ENCODE measurements around the gene SCN5A.

DNA sequence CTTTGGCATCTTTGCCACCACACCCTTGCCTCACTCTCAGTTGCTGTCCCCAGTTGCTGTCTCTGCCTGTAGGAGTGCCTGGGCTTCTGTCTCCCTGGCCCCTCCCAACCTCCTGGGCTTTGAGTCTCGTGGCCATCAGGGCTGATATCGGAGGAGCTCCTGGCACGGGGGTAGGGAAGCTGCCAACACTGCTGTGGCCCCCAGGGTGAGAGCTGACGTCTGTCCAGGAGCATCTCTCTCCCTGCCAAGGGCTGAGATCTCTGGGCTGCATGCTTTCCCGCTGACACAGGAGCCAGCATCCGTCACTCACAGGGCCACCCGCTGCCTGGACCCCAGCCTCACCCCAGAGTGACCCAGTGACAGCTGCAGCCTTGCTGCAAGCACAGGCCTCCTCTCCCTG is 105.9 kb downstream of the SCN5A start:
- TF ChIP-seq, protein P1, sequence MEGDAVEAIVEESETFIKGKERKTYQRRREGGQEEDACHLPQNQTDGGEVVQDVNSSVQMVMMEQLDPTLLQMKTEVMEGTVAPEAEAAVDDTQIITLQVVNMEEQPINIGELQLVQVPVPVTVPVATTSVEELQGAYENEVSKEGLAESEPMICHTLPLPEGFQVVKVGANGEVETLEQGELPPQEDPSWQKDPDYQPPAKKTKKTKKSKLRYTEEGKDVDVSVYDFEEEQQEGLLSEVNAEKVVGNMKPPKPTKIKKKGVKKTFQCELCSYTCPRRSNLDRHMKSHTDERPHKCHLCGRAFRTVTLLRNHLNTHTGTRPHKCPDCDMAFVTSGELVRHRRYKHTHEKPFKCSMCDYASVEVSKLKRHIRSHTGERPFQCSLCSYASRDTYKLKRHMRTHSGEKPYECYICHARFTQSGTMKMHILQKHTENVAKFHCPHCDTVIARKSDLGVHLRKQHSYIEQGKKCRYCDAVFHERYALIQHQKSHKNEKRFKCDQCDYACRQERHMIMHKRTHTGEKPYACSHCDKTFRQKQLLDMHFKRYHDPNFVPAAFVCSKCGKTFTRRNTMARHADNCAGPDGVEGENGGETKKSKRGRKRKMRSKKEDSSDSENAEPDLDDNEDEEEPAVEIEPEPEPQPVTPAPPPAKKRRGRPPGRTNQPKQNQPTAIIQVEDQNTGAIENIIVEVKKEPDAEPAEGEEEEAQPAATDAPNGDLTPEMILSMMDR (IDR thresholded peaks at IDR 0.05; ENCODE audit: low read length) = no peak
- no peak for TF ChIP-seq EZH2 (optimal IDR thresholded peaks at IDR 0.05; ENCODE audit: low read depth, low read length)

Data from MM.1S (cell line).